ENCODE measurements around the gene CA10. TPM values are rescaled to one million over a fixed set of nuclear protein-coding genes. Genes with fewer than 3 reads are reported as not detected.

The CA10 gene
- total RNA-seq, 1 experiment from 2014 or later = not detected

- Histone ChIP-seq H3K36me3 (no peaks in the 10 kb centered on the region), H3K27me3 (no peaks in the 10 kb centered on the region), H3K4me1 (no peaks in the 10 kb centered on the region), H3K4me3 (no peak overlapping the region), H3K9me3 (replicated peaks) (no peaks in the 10 kb centered on the region), H3K27ac (no peak overlapping the region)
- no peak for DNase-seq
These were observed 337.7 kb downstream of the CA10 start for GRCh38 chr17:51820766-51821165.

GRCh38 chr17:51820252-51820651, 338.3 kb downstream of the CA10 start:
- no peaks in the 10 kb centered on the region for H3K27me3 ChIP-seq
- DNase-seq = no peak
- H3K4me1 ChIP-seq = no peaks in the 10 kb centered on the region
- H3K36me3 ChIP-seq = no peaks in the 10 kb centered on the region
- no peaks in the 10 kb centered on the region for H3K9me3 ChIP-seq (replicated peaks)
- H3K4me3 ChIP-seq = no peak overlapping the region
- H3K27ac ChIP-seq = no peak overlapping the region

DNA sequence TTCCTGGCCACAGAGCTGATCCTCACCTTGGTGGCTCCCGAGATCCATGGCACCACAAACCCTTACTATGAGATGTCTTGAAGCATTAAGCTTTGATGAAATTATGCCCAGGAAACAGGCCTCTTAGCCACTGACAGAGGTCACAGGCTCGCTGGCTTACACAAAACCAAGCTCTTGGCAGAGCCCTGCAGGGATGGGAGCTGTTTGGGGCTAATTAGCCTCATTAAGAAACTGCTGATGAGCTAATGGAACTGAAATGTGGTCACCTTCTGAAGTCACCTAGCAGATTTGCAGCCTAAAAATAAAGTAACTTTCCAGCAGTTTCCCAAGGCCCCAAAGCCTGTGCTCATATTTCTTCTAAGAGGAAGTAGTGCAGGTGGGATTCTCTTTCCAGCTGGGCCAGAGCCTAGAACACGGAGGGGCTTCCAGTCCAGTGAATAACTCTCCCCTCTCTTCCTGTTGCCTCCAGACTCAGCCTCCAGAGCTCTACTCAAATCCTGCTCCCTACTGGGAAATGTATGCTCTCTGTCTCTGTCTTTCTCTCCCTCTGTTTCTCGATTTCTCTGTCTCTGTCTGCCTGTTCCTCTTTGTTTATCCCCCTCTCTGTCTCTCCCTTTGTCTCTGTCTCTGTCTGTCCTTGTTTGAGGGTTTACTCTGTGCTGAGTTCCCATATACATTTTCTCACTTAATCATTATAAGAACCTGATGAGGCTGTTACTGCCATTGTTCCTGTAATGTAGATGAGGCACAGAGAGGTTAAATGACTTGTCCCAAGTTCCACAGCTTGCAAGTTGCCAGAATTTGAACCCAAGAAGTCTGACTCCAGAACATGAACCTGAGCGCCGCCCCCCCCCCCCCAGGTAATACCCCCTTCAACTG, 338.9 kb downstream of the CA10 start:
- Histone ChIP-seq H3K4me1 (no peaks in the 10 kb centered on the region), H3K4me3 (no peak overlapping the region), H3K36me3 (no peaks in the 10 kb centered on the region), H3K27me3 (no peaks in the 10 kb centered on the region), H3K27ac (no peak overlapping the region), H3K9me3 (replicated peaks) (no peaks in the 10 kb centered on the region)
- no peak for DNase-seq

GRCh38 chr17:51818777-51819176, 339.7 kb downstream of the CA10 start:
- no peaks in the 10 kb centered on the region for H3K9me3 ChIP-seq (replicated peaks)
- no peak overlapping the region for H3K4me3 ChIP-seq
- no peak overlapping the region for H3K27ac ChIP-seq
- no peaks in the 10 kb centered on the region for H3K36me3 ChIP-seq
- no peaks in the 10 kb centered on the region for H3K27me3 ChIP-seq
- no peak for DNase-seq
- H3K4me1 ChIP-seq = no peaks in the 10 kb centered on the region

- Histone ChIP-seq H3K4me1 (no peaks in the 10 kb centered on the region), H3K36me3 (no peaks in the 10 kb centered on the region), H3K27me3 (no peaks in the 10 kb centered on the region), H3K27ac (no peak overlapping the region), H3K4me3 (no peak overlapping the region), H3K9me3 (replicated peaks) (no peaks in the 10 kb centered on the region)
- no peak for DNase-seq
These were observed 340.6 kb downstream of the CA10 start for GRCh38 chr17:51817955-51818354.

GRCh38 chr17:51817117-51817516, 341.4 kb downstream of the CA10 start:
- Histone ChIP-seq H3K36me3 (no peaks in the 10 kb centered on the region), H3K27ac (no peak overlapping the region), H3K9me3 (replicated peaks) (no peaks in the 10 kb centered on the region), H3K4me3 (no peak overlapping the region), H3K4me1 (no peaks in the 10 kb centered on the region), H3K27me3 (no peaks in the 10 kb centered on the region)
- no peak for DNase-seq

DNA sequence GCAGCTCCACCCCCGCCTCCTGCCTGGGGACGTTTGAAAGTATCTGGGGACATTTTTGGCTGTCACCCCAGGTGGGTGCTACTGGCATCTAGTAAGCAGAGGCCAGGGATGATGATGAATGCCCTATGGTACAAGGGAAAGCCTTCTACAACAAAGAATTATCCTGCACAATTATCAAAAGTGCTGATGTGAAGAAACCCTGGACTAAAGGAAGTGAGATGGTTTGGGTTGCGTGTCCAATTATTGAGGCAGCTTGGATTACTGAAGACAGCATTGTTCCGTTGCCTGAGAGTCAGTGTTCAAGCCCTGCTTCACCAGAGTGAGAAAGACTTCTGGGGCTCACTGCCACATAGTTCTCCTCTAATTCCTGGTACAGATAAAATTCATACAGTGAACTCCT, 343.4 kb downstream of the CA10 start:
- no peaks in the 10 kb centered on the region for H3K27me3 ChIP-seq
- no peak overlapping the region for H3K27ac ChIP-seq
- no peaks in the 10 kb centered on the region for H3K4me1 ChIP-seq
- H3K4me3 ChIP-seq = no peak overlapping the region
- H3K36me3 ChIP-seq = no peaks in the 10 kb centered on the region
- no peaks in the 10 kb centered on the region for H3K9me3 ChIP-seq (replicated peaks)
- DNase-seq = no peak

DNA sequence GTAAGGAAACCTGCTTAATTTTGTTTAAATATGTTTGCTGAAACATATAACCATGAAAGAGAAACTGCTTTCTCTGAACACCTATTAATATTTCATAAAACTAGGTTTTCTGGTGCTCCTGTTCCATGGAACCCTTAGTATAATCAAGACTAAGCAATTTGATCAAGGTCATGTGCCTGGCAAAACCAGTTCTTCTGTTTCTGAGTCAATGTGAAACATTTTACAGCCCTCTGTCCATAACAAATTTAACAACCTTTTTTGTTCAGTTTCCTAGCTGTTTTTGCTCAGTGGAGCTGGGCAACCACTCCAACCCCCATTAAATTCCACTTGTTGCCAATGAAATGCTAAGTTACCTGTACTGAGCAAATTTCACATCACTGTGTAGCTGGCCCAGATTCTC, 344.0 kb downstream of the CA10 start:
- no peaks in the 10 kb centered on the region for H3K36me3 ChIP-seq
- H3K27me3 ChIP-seq = no peaks in the 10 kb centered on the region
- no peaks in the 10 kb centered on the region for H3K9me3 ChIP-seq (replicated peaks)
- no peak overlapping the region for H3K4me3 ChIP-seq
- no peaks in the 10 kb centered on the region for H3K4me1 ChIP-seq
- no peak overlapping the region for H3K27ac ChIP-seq
- no peak for DNase-seq

GRCh38 chr17:51813784-51814174, 344.7 kb downstream of the CA10 start:
- H3K27ac ChIP-seq = no peak overlapping the region
- H3K9me3 ChIP-seq (replicated peaks) = no peaks in the 10 kb centered on the region
- no peak overlapping the region for H3K4me3 ChIP-seq
- no peak for DNase-seq
- H3K27me3 ChIP-seq = no peaks in the 10 kb centered on the region
- H3K36me3 ChIP-seq = no peaks in the 10 kb centered on the region
- no peaks in the 10 kb centered on the region for H3K4me1 ChIP-seq

DNA sequence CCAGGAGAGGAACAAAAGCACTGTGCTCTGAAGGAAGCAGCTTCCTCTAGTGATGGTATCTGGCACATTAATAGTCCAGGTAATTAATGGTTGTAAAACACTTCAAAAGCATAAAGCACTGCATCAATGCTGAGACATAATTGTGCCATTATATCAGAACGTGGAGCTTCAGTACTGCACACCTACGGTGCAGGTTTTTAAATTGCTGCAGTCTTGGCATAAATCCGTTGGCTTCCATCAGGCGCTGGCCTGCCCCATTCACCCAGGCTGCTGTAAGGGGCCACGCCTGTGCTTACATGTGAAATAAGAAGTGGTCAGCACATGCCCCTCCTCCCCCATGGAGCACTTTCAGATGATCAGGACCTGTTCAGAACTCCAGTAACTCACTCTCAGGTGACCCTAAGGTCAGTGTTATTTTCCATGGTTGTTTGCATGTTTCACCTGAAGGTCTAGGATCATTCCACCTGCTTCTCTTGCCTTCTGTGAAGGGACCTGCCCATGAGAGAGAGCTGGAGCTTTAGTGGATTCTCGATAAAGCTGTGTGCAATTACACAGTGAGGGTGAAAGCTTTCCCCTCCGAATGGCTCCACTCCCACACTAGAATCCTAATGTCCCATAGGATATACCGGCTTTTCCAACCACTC, 345.3 kb downstream of the CA10 start:
- no peak overlapping the region for H3K27ac ChIP-seq
- H3K9me3 ChIP-seq (replicated peaks) = no peaks in the 10 kb centered on the region
- no peaks in the 10 kb centered on the region for H3K27me3 ChIP-seq
- no peak overlapping the region for H3K4me3 ChIP-seq
- no peaks in the 10 kb centered on the region for H3K36me3 ChIP-seq
- H3K4me1 ChIP-seq = no peaks in the 10 kb centered on the region
- DNase-seq = no peak

DNA sequence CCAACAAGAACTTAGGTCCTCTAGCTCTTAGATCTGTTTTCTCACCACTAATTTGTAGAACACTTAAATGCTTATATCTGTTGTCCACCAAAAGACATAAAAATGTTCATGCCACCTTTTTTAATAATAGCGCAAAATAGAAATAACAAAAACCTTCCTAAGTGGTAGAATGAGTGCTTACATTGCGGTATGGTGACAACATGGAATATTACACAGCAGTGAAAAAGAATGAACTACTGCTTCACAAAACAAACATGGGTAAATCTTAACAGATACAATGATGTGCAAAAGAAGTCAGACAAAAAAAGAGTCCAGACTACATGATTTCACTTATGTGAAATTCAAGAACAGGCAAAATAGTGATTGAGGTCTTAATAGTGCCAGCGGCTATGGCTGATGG, 351.1 kb downstream of the CA10 start:
- Histone ChIP-seq H3K4me1 (no peaks in the 10 kb centered on the region; the same call in 1 of the 2 replicates), H3K27me3 (no peaks in the 10 kb centered on the region), H3K27ac (no peak overlapping the region), H3K36me3 (no peaks in the 10 kb centered on the region), H3K4me3 (no peak overlapping the region), H3K9me3 (replicated peaks) (no peaks in the 10 kb centered on the region)
- DNase-seq = no peak

DNA sequence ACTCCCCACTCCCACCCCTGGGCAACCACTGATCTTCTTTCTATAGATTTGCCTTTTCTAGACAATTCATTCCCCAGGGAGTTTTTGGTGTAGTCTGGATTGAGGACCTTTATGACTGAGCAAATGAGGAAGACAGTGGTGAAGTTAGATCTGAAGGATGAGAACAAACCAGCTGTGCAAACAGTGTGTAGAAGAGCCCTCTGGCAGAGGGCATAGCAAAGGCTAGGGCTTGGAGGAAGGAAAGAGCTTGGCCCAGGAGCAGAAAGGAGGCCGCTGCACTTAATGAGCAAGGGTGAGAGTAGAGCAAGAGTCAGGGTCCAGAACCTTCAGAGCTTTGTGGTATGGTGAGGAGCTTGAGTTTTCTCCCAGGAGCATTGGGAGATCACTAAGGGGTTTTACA, 352.7 kb downstream of the CA10 start:
- H3K36me3 ChIP-seq = no peaks in the 10 kb centered on the region
- no peaks in the 10 kb centered on the region for H3K9me3 ChIP-seq (replicated peaks)
- no peak overlapping the region for H3K27ac ChIP-seq
- H3K4me1 ChIP-seq = no peaks in the 10 kb centered on the region; the same call in 1 of the 2 replicates
- no peak for DNase-seq
- no peaks in the 10 kb centered on the region for H3K27me3 ChIP-seq
- no peak overlapping the region for H3K4me3 ChIP-seq

GRCh38 chr17:51805185-51805584, 353.3 kb downstream of the CA10 start:
- no peaks in the 10 kb centered on the region for H3K27me3 ChIP-seq
- H3K4me3 ChIP-seq = no peak overlapping the region
- H3K4me1 ChIP-seq = no peaks in the 10 kb centered on the region; the same call in 1 of the 2 replicates
- no peak for DNase-seq
- H3K27ac ChIP-seq = no peak overlapping the region
- no peaks in the 10 kb centered on the region for H3K9me3 ChIP-seq (replicated peaks)
- no peaks in the 10 kb centered on the region for H3K36me3 ChIP-seq

DNA sequence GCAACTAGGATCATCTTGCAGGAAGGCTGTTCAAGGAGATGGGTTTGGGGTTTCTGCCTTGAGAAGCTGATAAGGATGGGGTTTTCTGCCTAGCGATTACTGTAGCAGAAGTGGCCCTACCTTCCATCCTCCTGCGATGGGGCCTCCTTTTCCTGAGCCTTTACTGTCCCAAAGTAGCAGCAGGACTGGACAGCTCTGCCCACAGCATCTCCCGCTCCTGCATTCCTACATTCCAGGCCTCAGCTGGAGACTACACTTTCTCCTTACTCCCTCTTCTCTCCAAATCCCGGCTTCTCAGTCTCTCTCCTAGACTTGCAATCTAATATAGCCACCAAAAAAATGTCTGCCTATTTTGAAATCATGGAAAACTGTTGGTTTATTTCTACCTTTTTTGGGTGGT, 355.4 kb downstream of the CA10 start:
- Histone ChIP-seq H3K9me3 (replicated peaks) (no peaks in the 10 kb centered on the region), H3K36me3 (no peaks in the 10 kb centered on the region), H3K27ac (no peak overlapping the region), H3K4me1 (no peaks in the 10 kb centered on the region; the same call in 1 of the 2 replicates), H3K27me3 (no peaks in the 10 kb centered on the region), H3K4me3 (no peak overlapping the region)
- no peak for DNase-seq

GRCh38 chr17:51802544-51802943, 356.0 kb downstream of the CA10 start:
- H3K27me3 ChIP-seq = no peaks in the 10 kb centered on the region
- no peaks in the 10 kb centered on the region for H3K9me3 ChIP-seq (replicated peaks)
- DNase-seq = no peak
- no peaks in the 10 kb centered on the region; the same call in 1 of the 2 replicates for H3K4me1 ChIP-seq
- H3K36me3 ChIP-seq = no peaks in the 10 kb centered on the region
- H3K27ac ChIP-seq = no peak overlapping the region
- no peak overlapping the region for H3K4me3 ChIP-seq

Data from SJCRH30 (cell line).